GM12874 (cell line): ENCODE data around the gene TMEM87B.

ENCODE experiments used
- TF ChIP-seq, protein P1 (sequence below): IDR thresholded peaks from 2 replicates; pipeline ENCODE4 v1.5.1; 2011; ENCODE audit warnings: low read depth, mild to moderate bottlenecking, control low read depth, low read length, moderate library complexity; ENCODE audit not compliant: insufficient read depth

TMEM87B gene

DNA sequence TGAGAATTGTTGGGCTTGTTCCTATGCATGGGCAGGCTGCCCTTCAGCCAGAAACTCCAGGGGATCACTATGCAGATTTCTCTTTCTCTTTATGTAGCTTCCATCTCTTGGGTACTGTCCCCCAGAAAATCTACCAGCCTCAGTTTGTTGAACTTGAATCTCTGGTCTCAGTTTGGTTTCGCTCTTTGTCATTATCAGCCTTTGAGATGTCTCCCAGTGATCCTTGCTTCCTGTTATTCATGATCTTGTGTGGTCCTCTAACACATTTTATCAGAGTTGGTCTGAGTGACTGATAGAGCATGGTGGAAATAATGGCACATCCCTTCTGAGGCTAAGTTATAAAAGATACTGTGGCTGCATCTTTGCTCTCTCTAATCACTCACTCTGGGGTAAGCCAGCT, 7.8 kb downstream of the TMEM87B start:
- TF ChIP-seq, protein P1, sequence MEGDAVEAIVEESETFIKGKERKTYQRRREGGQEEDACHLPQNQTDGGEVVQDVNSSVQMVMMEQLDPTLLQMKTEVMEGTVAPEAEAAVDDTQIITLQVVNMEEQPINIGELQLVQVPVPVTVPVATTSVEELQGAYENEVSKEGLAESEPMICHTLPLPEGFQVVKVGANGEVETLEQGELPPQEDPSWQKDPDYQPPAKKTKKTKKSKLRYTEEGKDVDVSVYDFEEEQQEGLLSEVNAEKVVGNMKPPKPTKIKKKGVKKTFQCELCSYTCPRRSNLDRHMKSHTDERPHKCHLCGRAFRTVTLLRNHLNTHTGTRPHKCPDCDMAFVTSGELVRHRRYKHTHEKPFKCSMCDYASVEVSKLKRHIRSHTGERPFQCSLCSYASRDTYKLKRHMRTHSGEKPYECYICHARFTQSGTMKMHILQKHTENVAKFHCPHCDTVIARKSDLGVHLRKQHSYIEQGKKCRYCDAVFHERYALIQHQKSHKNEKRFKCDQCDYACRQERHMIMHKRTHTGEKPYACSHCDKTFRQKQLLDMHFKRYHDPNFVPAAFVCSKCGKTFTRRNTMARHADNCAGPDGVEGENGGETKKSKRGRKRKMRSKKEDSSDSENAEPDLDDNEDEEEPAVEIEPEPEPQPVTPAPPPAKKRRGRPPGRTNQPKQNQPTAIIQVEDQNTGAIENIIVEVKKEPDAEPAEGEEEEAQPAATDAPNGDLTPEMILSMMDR, result no peak

DNA sequence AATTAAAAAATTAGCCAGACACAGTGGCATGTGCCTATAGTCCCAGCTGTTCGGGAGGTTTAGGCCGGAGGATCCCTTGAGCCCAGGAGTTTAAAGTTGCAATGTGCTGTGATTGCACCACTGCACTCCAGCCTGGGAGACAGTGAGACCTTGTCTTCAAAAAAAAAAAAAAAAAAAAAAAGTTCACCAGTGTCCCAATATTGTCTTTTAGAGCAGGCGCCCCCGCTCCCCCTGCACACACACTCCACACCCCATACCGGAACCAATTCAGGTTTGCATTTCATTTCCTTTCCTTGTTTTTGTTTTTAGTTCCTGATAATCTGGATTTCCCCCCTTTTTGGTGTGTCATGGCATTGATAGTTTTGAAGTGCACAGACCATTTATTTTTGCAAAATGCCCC, 10.4 kb downstream of the TMEM87B start:
- TF ChIP-seq, protein P1, result no peak

DNA sequence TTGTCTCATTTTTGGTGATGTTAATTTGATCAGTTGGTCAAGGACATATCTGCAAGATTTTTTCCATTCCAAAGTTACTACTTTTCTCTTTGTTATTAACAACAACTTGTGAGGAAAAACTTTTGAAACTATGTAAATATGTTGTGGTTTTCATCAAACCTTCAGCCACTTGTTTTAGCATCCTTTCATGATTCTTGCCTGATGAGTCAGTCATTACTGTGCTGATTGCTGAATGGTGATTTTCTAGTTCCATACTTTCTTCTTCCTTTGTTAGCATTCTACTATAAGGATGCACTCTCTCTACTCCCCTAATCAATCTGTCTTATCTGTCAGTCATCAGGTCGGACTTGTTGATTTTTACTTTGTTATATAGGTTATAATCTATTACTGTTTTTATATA, 10.9 kb downstream of the TMEM87B start:
- TF ChIP-seq, protein P1, result no peak

DNA sequence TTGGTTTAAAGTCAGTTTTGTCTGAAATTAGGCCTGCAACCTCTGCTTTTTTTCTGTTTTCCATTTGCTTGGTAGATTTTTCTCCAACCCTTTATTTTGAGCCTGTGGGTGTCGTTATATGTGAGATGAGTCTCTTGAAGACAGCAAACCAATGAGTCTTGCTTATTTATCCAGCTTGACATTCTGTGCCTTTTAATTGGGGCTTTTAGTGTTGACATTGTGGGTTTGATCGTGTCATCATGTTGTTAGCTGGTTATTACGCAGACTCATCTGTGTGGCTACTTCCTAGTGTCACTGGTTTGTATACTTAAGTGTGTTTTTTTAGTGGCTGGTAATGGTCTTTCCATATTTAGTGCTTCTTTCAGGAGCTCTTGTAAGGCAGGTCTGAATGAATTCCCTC, 18.8 kb downstream of the TMEM87B start:
- TF ChIP-seq, protein P1, result no peak

DNA sequence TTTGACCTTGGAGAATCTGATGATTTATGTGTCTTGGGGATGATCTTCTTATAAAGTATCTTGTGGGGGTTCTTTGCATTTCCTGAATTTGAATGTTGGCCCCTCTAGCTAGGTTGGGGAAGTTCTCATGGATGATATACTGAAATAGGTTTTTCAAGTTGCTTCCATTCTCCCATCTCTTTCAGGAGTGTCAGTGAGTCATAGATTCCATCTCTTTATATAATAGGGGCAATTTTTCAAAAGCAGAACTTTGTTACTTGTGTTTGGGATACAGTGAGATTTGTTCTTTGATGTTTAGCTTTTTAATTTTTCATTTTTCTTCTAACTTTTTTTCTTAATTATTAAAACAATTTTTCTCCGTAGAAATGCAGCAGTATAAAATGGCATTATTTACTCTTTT, 19.4 kb downstream of the TMEM87B start:
- TF ChIP-seq, protein P1, result no peak

DNA sequence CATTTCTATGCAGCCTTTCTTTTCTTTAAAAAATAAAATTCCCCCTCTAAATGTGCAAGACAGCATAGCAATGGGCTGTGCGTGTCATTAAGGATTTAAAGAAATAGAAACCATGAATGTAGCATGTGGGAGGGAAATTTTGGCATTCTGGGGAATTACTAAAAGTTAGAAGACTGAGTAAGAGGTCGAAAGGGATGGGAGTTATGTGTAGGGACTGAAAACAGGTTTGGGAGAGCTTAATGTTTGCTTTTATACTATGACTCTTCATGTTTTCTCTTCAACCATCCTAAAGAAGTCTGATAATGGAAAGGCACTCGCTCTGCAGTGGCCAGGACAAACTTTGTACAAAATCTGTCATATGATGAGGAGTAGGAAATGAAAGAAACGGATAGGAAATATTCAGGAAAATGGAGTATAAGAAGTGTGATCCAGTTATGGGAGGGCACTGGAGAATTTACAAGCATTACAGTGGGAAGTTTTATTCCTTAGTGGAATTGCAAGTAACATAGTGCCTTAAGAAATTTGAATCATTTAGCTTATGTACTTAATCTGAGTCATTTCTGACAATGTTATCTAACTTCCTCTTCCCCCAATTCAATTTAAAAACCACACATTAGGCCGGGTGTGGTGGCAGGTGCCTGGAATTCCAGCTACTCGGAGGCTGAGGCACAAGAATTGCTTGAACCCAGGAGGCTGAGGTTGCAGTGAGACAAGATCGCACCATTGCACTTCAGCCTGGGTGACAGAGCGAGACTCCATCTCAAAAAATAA, 20.6 kb downstream of the TMEM87B start:
- TF ChIP-seq, protein P1, result no peak

DNA sequence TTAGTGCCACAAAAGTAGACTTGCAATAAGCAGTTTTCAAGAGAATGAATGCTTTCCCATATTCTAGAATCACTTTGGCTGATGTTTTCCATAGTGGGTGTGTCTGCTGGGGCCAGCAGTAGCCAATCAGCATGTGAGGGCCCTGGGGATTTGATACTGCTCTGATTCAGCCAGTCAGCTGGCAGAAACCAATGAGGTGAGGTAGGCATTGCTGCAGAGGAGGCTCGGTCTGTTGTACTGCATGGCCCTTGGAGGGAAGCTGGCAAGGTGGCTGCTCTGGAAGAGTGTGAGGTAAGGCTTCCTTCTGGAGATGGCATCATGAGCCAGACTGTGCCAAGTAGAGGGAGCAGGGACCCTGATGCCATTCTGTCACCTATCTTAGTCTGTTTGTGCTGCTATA, 22.7 kb downstream of the TMEM87B start:
- TF ChIP-seq, protein P1, result no peak
